GM21390 (cell line): ENCODE measurements around the gene P2RX1.

Experiments
- ATAC-seq: cut with Tn5 transposase; IDR thresholded peaks from one replicate; pipeline ENCODE4 v1.9.1; 2021; ENCODE audit not compliant: unreplicated experiment

The P2RX1 gene

DNA sequence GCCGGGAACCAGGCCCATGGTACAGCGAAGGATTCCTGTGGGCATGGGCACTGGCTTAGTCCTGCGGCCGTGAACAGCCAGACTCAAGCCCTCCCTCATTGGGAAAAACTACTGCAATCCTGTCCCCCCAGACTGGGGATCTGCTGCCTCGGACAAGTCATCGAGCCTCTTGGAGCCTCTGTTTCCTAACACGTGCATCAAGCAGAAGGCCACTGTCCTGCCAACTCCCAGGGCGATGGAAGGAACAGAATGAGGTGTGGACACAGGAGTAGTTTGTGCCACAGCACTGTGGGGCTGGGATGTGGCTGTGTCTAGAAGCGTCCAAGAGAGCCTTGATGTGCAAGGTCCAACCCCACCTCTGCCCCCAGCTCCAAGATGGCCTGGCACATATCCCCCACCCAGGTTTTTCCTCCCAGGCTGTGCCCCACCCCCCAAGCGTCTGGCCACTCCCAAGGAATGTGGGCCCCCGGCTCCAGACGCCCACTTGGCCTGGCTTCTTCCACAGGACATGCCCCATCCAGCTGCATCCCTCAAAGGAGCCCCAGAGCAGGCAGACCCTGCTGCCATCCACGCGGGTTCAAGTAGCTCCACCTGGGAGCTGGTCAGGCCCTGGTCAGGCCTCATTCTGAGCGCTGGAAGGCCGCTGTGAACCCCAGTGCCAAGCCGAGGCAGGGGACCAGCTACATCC is 26.8 kb downstream of the P2RX1 start:
- no peak for ATAC-seq

DNA sequence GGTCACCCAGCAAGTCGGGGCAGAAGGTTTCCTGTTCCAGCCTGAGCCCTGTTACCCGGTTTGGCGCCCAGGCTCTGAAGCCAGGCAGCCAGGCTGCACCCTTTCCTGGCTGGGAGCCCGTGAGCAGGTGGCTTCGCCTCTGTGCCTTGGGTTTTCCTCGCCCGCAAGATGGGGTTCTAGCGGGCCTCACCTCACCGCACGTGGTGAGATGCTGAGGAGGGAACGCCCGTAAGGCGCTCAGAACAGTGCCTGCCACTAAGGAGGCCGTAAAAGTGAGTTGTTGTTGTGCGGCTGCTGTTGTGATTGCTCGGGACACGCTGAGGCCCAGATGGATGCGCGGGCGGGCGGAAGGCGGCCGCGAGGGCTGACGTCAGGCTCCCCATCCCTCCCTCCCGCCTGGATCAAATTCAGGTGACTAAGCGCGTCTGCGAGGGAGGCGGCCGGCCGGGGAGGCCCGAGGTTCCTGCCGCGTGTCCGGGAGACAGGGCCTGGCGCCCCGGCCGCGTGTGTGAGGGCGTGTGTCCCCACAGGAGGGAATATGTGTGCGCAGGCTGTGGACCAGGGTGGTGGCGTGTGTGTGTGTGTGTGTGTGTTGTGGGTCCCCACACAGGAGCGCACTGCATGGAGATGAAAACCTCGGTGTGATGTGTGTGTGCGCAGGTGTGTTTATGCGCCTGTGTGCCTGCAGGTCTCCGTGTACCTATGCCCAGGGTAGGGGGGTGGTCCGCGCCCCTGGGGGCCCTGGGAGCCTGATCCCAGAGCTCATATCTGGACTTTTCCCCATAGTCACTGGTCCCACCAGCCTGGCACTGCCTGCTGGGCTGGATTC is 27.7 kb downstream of the P2RX1 start:
- ATAC-seq, result no peak

GRCh38 chr17:3887804-3888203 is 28.5 kb downstream of the P2RX1 start:
- no peak for ATAC-seq

DNA sequence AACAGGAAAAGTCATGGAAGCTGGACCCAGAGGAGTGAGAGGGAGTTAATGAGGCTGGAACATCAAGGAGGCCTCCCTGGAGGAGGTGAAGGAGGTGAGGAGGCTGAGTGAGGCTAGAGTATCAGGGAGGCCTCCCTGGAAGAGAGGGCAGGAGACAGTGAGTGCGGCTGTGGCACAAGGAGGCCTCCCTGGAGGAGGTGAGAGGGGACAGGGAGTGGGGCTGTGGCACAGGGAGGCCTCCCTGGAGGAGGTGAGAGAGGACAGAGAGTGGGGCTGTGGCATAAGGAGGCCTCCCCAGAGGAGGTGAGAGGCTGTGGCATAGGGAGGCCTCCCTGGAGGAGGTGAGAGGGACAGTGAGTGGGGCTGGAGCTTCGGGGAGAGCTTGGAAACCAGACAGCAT is 28.9 kb downstream of the P2RX1 start:
- no peak for ATAC-seq

DNA sequence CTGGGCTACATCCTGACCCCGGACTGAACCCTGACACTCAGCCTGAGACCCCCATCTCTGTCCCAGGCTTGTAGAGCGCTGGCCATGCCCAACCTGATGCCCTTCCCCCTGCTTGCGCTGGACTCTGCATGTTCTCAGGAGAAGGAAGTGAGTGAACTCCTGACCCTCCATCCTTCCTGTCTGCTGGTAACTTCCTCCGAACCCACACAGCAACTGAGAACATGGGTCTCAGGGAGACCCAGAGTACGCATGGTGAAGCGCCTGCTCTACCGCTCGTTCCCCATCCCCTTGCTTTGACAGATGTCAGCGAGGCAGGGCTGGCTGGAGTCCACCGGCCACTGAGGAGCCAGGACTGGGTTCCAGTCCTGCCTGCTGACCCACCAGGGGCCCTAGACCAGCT is 29.5 kb downstream of the P2RX1 start:
- ATAC-seq, result no peak

GRCh38 chr17:3885970-3886369 is 30.3 kb downstream of the P2RX1 start:
- no peak for ATAC-seq

GRCh38 chr17:3885271-3885670 is 31.0 kb downstream of the P2RX1 start:
- ATAC-seq, result no peak

DNA sequence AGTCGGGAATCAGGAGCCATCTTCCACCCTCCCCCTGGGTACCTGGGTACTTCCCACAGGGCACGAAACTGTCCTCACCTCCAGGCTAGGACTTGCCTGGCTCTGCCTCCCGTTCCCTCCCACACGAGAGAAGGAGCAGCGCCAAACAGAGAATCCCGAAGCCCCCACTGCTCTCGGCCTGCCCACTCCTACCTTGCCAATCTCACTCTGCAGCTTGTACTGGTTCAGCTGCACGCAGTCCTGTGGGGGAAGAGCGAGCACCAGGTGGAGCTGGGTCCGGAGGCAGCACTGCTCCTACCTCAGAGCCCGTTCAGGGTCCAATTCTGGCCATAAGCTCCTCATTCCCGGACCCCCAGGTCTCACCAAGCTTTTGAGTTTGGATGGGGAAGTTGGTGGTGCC is 32.1 kb downstream of the P2RX1 start:
- ATAC-seq, result no peak

GRCh38 chr17:3882276-3882675 is 34.0 kb downstream of the P2RX1 start:
- no peak for ATAC-seq

GRCh38 chr17:3880983-3881382 is 35.3 kb downstream of the P2RX1 start:
- ATAC-seq, result no peak

GRCh38 chr17:3879591-3880417 is 36.5 kb downstream of the P2RX1 start:
- no peak for ATAC-seq

DNA sequence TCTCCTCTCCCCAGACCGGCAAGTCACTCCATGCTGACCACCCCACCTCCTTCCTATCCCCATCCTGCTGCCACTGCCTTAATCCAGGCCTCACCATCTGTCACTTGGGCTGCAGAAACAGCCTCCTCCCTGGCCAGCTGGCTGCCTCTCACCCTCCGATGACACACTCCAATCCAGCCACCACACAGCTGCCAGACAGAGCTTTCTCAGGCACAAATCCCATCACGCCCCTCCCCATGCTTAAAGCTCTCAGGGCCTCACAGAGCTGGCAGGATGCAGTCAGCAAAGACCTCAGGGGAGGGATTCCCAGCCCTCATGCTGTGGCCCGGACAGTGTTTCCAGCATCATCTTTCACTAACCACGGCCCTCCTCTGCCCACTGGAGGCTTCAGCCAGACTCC is 37.1 kb downstream of the P2RX1 start:
- no peak for ATAC-seq

DNA sequence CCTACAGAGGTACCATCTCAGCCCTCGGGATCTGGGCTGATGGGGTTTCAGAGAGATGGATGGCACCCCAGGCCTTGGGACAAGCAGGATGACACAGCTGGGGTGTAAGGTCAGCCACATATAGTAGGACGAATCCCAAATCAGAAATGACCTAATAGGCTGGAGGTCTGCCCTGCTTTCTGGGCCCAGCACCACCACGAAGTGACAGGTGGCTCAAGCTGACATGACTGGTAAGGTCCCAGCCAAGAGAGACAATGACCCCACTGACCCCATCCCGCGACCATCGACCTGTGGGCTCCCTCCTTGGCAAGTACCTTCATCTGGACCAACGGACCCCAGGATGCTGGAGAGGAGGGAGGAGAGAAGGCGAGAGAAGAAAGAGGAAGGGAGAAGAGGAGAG is 39.0 kb downstream of the P2RX1 start:
- ATAC-seq, result no peak

GRCh38 chr17:3875317-3875716 is 40.9 kb downstream of the P2RX1 start:
- ATAC-seq, result no peak

DNA sequence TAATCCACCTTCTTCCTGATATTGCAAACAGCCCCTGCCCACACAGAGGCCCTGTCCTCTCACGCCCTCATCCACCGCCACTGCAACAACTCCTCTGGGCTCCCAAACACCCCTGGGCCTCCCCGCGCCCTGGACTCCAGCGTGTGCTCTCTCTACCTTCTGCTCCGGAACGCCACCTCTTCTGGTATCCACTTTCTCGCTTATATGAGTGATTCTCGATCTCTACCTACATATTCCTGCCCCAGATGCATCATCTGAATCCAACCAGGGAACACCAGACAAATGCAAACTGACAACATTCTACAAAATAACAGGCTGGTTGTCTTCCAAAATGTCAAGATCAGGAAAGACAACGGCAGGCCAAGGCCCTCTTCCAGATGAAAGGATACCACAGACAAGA is 42.4 kb downstream of the P2RX1 start:
- ATAC-seq, result no peak

DNA sequence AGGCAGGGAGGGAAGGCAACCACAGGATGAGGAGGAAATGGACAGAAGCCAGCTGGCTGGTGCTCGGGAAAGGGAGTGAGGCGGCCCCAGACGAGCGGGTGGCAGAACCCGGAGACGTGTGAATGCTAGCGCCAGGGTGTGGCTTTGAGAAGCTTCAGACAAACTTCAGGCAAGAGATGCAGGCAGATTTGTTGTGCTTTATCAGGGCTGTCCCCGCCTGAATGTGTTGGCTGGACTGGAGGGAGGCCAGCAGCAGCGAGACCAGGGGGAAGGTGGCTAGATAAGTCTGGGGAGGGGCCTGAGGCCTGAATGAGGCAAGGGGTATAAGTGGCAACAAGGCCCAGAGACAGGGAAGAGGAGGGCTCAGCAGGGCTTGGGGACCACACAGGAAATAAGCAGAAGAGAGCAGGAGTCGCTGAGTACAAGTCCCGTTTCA is 45.4 kb downstream of the P2RX1 start:
- no peak for ATAC-seq

DNA sequence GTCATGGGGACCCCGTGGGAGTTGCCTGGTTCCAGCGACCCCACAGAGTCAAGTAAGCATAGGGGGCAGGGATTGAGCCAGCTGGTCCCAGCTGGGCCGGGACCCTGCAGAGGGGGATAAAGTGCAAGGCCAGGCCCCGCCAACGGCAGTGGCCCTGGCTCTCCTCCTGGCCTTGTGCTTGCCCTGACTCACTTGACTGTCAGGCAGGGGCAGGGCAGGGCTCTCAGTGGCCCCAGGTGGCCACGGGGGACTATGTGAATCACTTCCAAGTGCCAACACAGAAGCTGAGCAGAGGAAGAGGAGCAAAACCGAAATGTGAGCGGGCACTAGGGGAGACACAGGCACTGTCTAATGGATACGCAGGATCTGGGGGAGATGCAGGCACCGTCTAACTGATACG is 48.7 kb downstream of the P2RX1 start:
- no peak for ATAC-seq

- no peak for ATAC-seq
These were observed 49.2 kb downstream of the P2RX1 start for GRCh38 chr17:3867106-3867505.

GRCh38 chr17:3866276-3866675 is 50.0 kb downstream of the P2RX1 start:
- ATAC-seq, result no peak

DNA sequence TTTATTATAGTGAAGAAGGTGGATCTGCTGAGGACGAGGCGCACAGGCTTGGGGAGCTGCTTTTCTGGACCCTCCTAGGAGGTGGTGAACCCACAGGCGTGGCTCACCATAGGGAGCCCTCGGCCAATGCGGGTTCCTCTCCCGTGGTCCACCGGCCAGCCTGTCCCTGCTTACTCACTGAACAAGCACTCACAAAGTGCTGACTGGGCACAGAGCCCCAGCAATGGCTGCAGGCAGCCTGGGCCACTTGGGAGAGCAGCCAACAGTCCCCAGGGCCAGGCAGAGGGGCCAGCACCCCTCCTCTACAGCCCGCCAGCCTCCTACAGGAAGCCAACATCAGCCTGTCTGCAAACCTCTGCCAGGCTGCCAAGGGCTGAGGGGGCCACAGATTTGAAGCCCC is 51.1 kb downstream of the P2RX1 start:
- no peak for ATAC-seq

DNA sequence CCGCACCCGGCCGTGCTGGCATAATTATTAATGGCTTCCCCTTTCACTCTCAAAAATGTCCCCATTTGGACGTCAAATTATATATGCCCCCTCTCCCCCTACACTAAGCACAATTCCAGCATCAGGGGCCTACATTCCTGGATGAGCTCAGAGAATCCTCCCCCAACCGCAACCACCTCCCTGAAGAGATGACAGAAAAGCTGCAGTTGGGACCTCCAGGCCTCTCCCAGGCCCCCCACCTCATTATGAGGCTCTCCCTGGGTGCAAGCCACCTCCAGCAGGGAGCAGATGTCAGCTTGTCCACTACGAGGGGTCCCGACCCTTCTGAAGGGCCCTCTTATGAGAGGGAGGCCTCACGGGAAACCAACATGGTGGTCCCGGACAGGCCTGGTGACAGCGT is 51.7 kb downstream of the P2RX1 start:
- no peak for ATAC-seq
